Esophagus squamous epithelium (tissue), 5 donors: ENCODE data around the gene FOXK1. TPM values are rescaled to one million over a fixed set of nuclear protein-coding genes. Genes with fewer than 3 reads are reported as not detected.
A peak's percentile ranks its signal among the peaks of the same experiment; 100 is the strongest.

Experiments used
- DNase-seq: peaks from one replicate; lab custom pipeline; 2025; lab: John Stamatoyannopoulos, UW
- H3K27ac ChIP-seq, 4 donors: fragments of 200-600 bp; sonication (generic); one replicate each; pipeline ENCODE4 v1.5.1; 2016 to 2019; ENCODE audit warnings: mild to moderate bottlenecking in 1 of 4
- H3K27me3 ChIP-seq, 4 donors: fragments of 200-600 bp; sonication (generic); 1 replicate in 3 of 4; 2 replicates in 1 of 4; pipeline versions ENCODE4 v1.5.1 to v1.6.0; 2017 to 2021; ENCODE audit warnings: antibody characterized with exemption in 1 of 4
- H3K36me3 ChIP-seq, 3 donors: fragments of 200-600 bp; sonication (generic); one replicate each; pipeline ENCODE4 v1.5.1; 2016 to 2019
- H3K4me1 ChIP-seq, 3 donors: fragments of 200-600 bp; sonication (generic); one replicate each; pipeline ENCODE4 v1.5.1; 2017 to 2019
- H3K4me3 ChIP-seq, 4 donors: fragments of 200-600 bp; sonication (generic); 1 replicate in 3 of 4; 2 replicates in 1 of 4; pipeline ENCODE4 v1.5.1; 2016 to 2019; ENCODE audit warnings: mild to moderate bottlenecking in 2 of 4, moderate library complexity in 1 of 4
- H3K9me3 ChIP-seq, 3 donors: fragments of 200-600 bp; sonication (generic); one replicate each; pipeline ENCODE4 v1.5.1; 2016 to 2019
- POLR2A ChIP-seq, 4 donors: fragments of 450-650 bp; IDR thresholded peaks; one replicate each; pipeline ENCODE4 v1.6.1; 2017; ENCODE audit warnings: antibody characterized with exemption in 4 of 4, mild to moderate bottlenecking in 4 of 4, moderate library complexity in 3 of 4
- WGBS, 2 donors: methylation state at CpG; one replicate each; pipeline ENCODE4 v1.1.5; 2018; 5-methylcytosine and 5-hydroxymethylcytosine counted together
- intact Hi-C: fragments of 100-400 bp; cut with DNase I; formaldehyde crosslinking; loops from one replicate; pipeline ENCODE4 v1.15.0; 2022
- total RNA-seq, 4 donors: library from RNA; depleted of rRNA; stranded (reverse); fragments of >200 nt; gene quantifications; one replicate each; pipeline ENCODE4 v1.1.0, GENCODE V29; 2016
- TF ChIP-seq, protein P1 (sequence below), 6 experiments: fragments of 450-650 bp in 4 of 6; fragments of 200-600 bp in 2 of 6; sonication (generic) in 2 of 6; IDR thresholded peaks; one replicate each; pipeline ENCODE4 v1.5.1; 2016 to 2019; ENCODE audit warnings: antibody characterized with exemption in 6 of 6, mild to moderate bottlenecking in 4 of 6, moderate library complexity in 4 of 6
- donor health status: DM: yes; HTN: yes; CAD: no.

The FOXK1 gene
- total RNA-seq, 4 donors from 2014 or later: 11.9 to 25.7 (median 15.9) TPM

DNA sequence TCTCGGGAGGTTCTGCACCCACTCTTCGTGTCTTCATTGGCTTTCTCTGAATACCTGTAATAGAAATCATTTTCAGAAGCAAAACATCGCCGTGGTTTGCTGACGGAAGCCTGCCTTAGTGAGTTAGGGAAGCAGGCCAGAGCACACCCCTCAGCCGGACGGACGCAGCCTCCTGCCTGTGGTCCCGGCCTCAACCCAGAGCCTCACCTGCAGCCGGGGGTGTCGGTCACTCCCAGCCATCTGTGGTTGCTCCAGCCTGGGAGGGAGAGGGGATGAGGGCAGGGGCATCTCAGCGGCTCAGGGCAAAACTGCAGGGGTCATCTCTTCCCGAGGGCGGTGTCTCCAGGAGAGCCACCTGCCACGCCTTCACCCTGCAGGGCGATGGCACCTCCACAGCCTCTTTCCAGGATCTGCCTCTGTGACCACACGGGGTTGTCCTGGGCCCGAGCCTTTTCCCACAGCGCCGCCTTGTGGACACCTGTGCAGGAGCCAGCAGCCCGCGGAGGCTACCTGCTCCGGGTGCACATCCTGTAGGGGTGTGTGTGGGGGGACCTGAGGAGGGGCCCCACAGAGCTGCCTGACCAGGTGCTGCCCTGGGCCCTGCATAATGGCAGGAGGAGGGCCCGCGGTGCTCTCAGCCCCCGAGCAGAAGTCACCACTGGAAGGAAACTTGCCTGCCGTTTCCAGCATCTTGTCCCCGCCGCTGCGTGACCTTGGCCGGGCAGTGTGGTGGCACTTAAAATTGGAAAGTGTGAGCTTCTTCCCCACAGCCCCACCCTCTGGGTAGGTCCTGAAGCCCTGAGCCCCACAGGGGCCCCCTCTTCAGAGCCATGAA is 71.7 kb downstream of the FOXK1 start:
- no peak for TF ChIP-seq POLR2A (IDR thresholded peaks at IDR 0.05)
- TF ChIP-seq, protein P1, sequence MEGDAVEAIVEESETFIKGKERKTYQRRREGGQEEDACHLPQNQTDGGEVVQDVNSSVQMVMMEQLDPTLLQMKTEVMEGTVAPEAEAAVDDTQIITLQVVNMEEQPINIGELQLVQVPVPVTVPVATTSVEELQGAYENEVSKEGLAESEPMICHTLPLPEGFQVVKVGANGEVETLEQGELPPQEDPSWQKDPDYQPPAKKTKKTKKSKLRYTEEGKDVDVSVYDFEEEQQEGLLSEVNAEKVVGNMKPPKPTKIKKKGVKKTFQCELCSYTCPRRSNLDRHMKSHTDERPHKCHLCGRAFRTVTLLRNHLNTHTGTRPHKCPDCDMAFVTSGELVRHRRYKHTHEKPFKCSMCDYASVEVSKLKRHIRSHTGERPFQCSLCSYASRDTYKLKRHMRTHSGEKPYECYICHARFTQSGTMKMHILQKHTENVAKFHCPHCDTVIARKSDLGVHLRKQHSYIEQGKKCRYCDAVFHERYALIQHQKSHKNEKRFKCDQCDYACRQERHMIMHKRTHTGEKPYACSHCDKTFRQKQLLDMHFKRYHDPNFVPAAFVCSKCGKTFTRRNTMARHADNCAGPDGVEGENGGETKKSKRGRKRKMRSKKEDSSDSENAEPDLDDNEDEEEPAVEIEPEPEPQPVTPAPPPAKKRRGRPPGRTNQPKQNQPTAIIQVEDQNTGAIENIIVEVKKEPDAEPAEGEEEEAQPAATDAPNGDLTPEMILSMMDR (IDR thresholded peaks at IDR 0.05): peak; percentile 88 to 95 (median 92)
- Histone ChIP-seq H3K4me3 (no peak overlapping the region), H3K9me3 (no peaks in the 10 kb centered on the region), H3K27ac (peak overlapping the region in 1 of 4 donors; percentile 10), H3K36me3 (peaks cover 16 to 99% (median 48%) of the 10 kb centered on the region in 3 donors), H3K27me3 (no peaks in the 10 kb centered on the region), H3K4me1 (peaks cover 4 to 23% (median 6%) of the 10 kb centered on the region in 3 donors)
- no peak for DNase-seq
- WGBS, 2 donors: 76 to 77% methylated on average over 4 to 5 of the region's 31 CpGs
- intact Hi-C loops: loop anchor here (5.0 kb wide), 1 partner anchor 72 kb away; the partner anchor contains the start of gene FOXK1

DNA sequence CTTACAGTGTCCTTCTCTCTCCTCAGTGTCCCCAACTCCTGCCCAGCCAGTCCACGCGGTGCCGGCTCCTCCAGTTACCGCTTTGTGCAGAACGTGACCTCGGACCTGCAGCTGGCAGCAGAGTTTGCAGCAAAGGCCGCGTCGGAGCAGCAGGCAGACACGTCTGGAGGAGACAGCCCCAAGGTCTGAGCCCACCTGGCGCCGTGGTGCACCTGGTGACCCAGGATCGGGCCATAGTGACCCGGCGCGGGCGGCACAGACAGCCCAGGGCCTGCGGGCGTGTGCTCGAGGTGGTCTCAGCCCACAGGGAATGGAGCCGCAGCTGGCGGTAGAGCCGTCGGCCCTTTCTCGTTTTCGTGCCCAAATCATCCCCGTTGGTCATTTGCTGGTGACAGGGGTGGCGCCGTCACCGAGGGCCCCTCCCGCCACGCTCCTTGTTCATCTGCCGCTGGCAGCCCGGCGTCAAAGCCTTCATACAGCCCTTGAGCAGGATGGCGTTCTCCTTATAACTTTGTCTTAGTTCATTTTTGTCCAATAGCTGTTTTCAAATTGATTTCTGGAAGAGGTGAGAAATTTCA is 72.4 kb downstream of the FOXK1 start:
- H3K4me3 ChIP-seq: no peak overlapping the region
- H3K4me1 ChIP-seq: peaks cover 4 to 18% (median 6%) of the 10 kb centered on the region in 3 donors
- intact Hi-C loops: loop anchor here (5.0 kb wide), 1 partner anchor 72 kb away; the partner anchor contains the start of gene FOXK1
- DNase-seq: no peak
- H3K27me3 ChIP-seq: no peaks in the 10 kb centered on the region
- H3K9me3 ChIP-seq: no peaks in the 10 kb centered on the region
- H3K36me3 ChIP-seq: peaks cover 21 to 99% (median 53%) of the 10 kb centered on the region in 3 donors
- H3K27ac ChIP-seq: no peak overlapping the region
- TF ChIP-seq POLR2A (IDR thresholded peaks at IDR 0.05): no peak
- TF ChIP-seq, protein P1 (IDR thresholded peaks at IDR 0.05): no peak
- 86 to 87% methylated on average over 7 to 9 of the region's 36 CpGs for WGBS, 2 donors

DNA sequence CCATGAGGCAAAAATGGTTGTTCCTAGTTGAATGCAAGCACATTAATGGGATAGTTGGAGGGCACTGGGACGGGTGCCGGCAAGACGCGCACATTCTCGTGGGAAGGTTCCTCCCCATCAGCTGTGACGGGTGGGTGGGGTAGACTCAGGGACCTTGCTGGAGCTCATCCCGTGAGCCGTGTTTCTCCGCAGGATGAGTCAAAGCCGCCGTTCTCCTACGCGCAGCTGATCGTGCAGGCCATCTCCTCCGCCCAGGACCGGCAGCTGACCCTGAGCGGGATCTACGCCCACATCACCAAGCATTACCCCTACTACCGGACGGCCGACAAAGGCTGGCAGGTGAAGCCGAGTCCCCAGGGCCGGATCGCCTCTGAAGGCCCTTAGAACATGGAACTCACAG is 73.0 kb downstream of the FOXK1 start:
- TF ChIP-seq, protein P1 (IDR thresholded peaks at IDR 0.05): no peak
- TF ChIP-seq POLR2A (IDR thresholded peaks at IDR 0.05): no peak
- no peak for DNase-seq
- H3K27me3 ChIP-seq: no peaks in the 10 kb centered on the region
- intact Hi-C loops: no loop called here
- H3K9me3 ChIP-seq: no peaks in the 10 kb centered on the region
- no peak overlapping the region for H3K4me3 ChIP-seq
- peaks cover 22 to 99% (median 55%) of the 10 kb centered on the region in 3 donors for H3K36me3 ChIP-seq
- 92 to 94% methylated on average over 5 to 16 of the region's 24 CpGs for WGBS, 2 donors
- H3K27ac ChIP-seq: no peak overlapping the region
- H3K4me1 ChIP-seq: peaks cover 4 to 13% (median 6%) of the 10 kb centered on the region in 3 donors

DNA sequence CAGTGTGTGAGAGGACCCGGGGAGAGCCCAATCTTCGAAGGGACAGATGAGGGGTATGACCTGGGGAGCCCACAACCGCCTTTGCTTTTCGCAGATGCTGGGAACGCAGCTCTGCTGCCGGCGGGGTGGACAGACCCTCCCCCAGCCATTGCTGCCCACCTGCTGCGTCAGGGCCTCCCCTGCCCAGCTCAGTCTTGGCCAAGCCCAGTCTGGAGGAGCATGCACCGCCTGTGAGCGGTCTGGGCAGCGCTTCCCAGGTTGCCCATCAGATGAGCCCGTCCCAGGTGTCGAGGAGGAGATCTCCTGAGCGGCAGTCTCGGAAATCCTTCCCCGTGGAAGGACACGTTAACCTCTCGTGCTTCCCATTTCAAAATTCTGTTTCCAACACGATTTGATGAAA is 76.0 kb downstream of the FOXK1 start:
- Histone ChIP-seq H3K36me3 (peaks cover 42 to 100% (median 69%) of the 10 kb centered on the region in 3 donors), H3K27ac (no peak overlapping the region), H3K4me3 (no peak overlapping the region), H3K9me3 (no peaks in the 10 kb centered on the region), H3K27me3 (no peaks in the 10 kb centered on the region), H3K4me1 (peaks cover 6 to 27% (median 10%) of the 10 kb centered on the region in 3 donors)
- DNase-seq: no peak
- TF ChIP-seq, protein P1 (IDR thresholded peaks at IDR 0.05): no peak
- TF ChIP-seq POLR2A (IDR thresholded peaks at IDR 0.05): no peak
- WGBS, 2 donors: 89 to 93% methylated on average over 5 to 14 of the region's 19 CpGs
- intact Hi-C loops: no loop called here

DNA sequence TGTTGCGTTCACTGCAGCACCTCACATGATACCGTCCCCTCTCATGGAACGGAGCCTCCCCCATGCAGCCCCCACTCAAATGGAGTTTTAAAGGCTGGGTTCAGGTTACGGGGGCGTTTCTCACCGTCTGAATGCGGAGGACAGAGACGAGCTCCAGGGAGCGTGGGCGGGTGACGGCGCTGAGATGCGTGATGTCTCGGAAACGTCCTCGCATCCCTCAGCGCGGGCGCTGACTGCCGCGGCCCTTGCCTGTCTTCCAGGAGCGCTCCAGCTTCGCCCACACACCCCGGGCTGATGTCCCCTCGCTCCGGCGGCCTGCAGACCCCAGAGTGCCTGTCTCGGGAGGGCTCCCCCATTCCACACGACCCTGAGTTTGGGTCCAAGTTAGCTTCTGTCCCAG is 76.7 kb downstream of the FOXK1 start:
- DNase-seq: no peak
- Histone ChIP-seq H3K27me3 (no peaks in the 10 kb centered on the region), H3K9me3 (no peaks in the 10 kb centered on the region), H3K4me1 (peaks cover 2 to 22% (median 6%) of the 10 kb centered on the region in 3 donors), H3K27ac (no peak overlapping the region), H3K4me3 (no peak overlapping the region), H3K36me3 (peaks cover 49 to 100% (median 76%) of the 10 kb centered on the region in 3 donors)
- intact Hi-C loops: no loop called here
- WGBS, 2 donors: 94 to 98% methylated on average over 17 to 21 of the region's 29 CpGs
- TF ChIP-seq, protein P1 (IDR thresholded peaks at IDR 0.05): no peak
- no peak for TF ChIP-seq POLR2A (IDR thresholded peaks at IDR 0.05)
